Left ventricle myocardium inferior (tissue), 1 donor: ENCODE data around the gene PLXDC2. TPM values are rescaled to one million over a fixed set of nuclear protein-coding genes. Genes with fewer than 3 reads are reported as not detected.

Experiments used
- DNase-seq: peaks from one replicate; pipeline ENCODE4 v3.0.0-alpha.2; 2020
- H3K27ac ChIP-seq: fragments of 200-600 bp; replicated peaks from 2 replicates; pipeline ENCODE4 v1.8.0; 2021
- H3K27me3 ChIP-seq: fragments of 200-600 bp; 2 replicates; pipeline ENCODE4 v1.8.0; 2021; ENCODE audit warnings: low read depth
- H3K36me3 ChIP-seq: fragments of 200-600 bp; 2 replicates; pipeline ENCODE4 v1.8.0; 2021
- H3K4me1 ChIP-seq: fragments of 200-600 bp; 2 replicates; pipeline ENCODE4 v1.8.0; 2021
- H3K4me3 ChIP-seq: fragments of 200-600 bp; 2 replicates; pipeline ENCODE4 v1.8.0; 2021; ENCODE audit warnings: mild to moderate bottlenecking, moderate library complexity
- H3K9me3 ChIP-seq: fragments of 200-600 bp; replicated peaks from 2 replicates; pipeline ENCODE4 v1.8.0; 2021
- intact Hi-C: fragments of 100-400 bp; cut with micrococcal nuclease; formaldehyde crosslinking; loops from one replicate; pipeline ENCODE4 v1.11.0; 2022
- total RNA-seq: library from RNA; stranded (reverse); fragmentation: NEBNext Ultra II Directional; extraction: Animal tissue kit (Norgen Biotek cat#: 25700); gene quantifications from one replicate; pipeline ENCODE4 v1.2.1, GENCODE V29; 2021
- TF ChIP-seq, protein P1 (sequence below): fragments of 200-600 bp; IDR thresholded peaks from 2 replicates; pipeline ENCODE4 v1.8.0; 2021; ENCODE audit warnings: antibody characterized with exemption, mild to moderate bottlenecking, borderline replicate concordance
- donor health status: DM: no; HTN: yes; CAD: no; lungs with severe emphysema.

PLXDC2 gene
- total RNA-seq, 1 donor from 2014 or later: 16.6 TPM

DNA sequence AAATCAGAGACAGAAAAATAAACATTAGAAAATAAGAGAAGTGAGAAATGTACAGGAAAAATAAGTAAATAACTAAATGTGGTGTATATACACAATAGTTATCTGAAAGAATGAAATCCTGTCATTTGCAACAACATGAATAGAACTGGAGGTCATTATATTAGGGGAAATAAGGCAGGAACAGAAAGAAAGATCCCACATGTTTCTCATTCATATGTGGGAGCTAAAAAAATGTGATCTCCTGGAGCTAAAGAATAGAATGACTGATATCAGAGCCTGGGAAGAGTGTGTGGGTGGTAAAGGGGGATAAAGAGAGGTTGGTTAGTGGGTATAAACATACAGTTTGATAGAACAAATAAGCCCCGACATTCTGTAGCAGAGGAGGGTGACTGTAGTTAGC, 27.3 kb downstream of the PLXDC2 start:
- no peak for DNase-seq
- peaks cover 26% of the 10 kb centered on the region for H3K4me1 ChIP-seq
- TF ChIP-seq, protein P1, sequence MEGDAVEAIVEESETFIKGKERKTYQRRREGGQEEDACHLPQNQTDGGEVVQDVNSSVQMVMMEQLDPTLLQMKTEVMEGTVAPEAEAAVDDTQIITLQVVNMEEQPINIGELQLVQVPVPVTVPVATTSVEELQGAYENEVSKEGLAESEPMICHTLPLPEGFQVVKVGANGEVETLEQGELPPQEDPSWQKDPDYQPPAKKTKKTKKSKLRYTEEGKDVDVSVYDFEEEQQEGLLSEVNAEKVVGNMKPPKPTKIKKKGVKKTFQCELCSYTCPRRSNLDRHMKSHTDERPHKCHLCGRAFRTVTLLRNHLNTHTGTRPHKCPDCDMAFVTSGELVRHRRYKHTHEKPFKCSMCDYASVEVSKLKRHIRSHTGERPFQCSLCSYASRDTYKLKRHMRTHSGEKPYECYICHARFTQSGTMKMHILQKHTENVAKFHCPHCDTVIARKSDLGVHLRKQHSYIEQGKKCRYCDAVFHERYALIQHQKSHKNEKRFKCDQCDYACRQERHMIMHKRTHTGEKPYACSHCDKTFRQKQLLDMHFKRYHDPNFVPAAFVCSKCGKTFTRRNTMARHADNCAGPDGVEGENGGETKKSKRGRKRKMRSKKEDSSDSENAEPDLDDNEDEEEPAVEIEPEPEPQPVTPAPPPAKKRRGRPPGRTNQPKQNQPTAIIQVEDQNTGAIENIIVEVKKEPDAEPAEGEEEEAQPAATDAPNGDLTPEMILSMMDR: no peak
- no peak overlapping the region for H3K27ac ChIP-seq
- no peaks in the 10 kb centered on the region for H3K9me3 ChIP-seq
- H3K4me3 ChIP-seq: no peak overlapping the region
- no peaks in the 10 kb centered on the region for H3K27me3 ChIP-seq
- intact Hi-C loops: no loop called here
- no peaks in the 10 kb centered on the region for H3K36me3 ChIP-seq

DNA sequence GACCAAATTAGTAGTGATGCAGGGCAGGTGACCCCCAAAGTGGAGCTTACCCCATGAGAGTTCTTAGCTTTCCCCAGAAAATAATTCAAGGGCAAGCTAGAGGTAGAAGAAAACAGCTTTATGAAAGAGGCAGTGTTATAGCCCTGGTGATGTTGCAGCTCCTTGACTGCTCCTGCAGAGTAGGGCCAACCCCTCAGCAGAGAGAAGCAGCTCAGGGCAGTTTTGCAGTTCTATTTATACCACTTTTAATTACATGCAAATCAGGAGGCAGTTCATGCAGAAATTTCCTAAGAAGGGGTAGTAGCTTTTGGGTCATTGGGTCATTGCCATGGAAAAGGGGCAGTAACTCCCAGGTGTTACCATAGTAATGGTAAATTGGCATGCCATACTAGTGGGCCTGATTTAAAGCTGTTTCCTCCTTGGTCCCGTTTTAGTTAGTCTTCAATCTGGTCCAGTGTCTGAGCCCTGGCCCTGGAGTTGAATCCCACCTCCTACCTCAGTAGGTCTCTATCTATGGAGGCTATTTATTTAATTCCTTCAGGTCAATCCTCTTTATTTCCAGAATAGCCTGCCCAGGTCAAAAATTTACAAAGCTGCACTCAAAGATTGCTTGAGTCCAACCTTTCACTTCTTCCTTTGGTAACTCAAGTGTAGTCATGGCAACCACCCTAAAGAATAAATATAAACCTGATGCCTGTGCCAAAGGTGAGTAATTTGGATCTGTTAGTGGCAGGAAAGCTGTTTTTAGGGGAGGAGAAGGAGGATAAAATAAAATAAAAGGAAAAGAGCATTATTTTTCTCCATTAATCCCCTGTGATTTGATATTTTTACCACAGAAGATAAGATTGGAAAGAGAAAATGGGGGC, 29.5 kb downstream of the PLXDC2 start:
- TF ChIP-seq, protein P1: no peak
- Histone ChIP-seq H3K27me3 (no peaks in the 10 kb centered on the region), H3K9me3 (no peaks in the 10 kb centered on the region), H3K27ac (no peak overlapping the region), H3K36me3 (no peaks in the 10 kb centered on the region), H3K4me1 (peaks cover 13% of the 10 kb centered on the region), H3K4me3 (no peak overlapping the region)
- no peak for DNase-seq
- intact Hi-C loops: no loop called here

DNA sequence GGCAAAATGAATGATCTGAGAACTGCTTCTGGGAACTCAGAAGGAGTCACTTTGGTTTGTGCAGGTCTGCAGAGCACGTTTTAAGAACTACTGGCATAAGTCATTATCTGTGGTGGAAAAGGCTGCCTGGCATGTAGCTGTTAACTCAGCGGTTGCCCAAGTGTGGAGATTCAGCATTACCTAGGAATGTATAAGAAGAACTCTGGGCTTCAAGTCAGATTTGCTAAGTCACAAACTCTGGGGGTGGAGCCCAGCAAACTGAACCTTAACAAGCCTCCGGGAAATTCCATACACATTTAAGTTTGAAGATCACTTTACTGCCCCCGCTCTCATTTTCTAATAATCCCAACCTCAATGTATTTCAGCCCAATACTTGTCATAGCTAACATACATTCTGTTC, 31.1 kb downstream of the PLXDC2 start:
- H3K36me3 ChIP-seq: no peaks in the 10 kb centered on the region
- no peaks in the 10 kb centered on the region for H3K9me3 ChIP-seq
- DNase-seq: no peak
- no peaks in the 10 kb centered on the region for H3K27me3 ChIP-seq
- no peak overlapping the region for H3K27ac ChIP-seq
- intact Hi-C loops: no loop called here
- H3K4me1 ChIP-seq: peaks cover 13% of the 10 kb centered on the region
- H3K4me3 ChIP-seq: no peak overlapping the region
- TF ChIP-seq, protein P1: no peak

DNA sequence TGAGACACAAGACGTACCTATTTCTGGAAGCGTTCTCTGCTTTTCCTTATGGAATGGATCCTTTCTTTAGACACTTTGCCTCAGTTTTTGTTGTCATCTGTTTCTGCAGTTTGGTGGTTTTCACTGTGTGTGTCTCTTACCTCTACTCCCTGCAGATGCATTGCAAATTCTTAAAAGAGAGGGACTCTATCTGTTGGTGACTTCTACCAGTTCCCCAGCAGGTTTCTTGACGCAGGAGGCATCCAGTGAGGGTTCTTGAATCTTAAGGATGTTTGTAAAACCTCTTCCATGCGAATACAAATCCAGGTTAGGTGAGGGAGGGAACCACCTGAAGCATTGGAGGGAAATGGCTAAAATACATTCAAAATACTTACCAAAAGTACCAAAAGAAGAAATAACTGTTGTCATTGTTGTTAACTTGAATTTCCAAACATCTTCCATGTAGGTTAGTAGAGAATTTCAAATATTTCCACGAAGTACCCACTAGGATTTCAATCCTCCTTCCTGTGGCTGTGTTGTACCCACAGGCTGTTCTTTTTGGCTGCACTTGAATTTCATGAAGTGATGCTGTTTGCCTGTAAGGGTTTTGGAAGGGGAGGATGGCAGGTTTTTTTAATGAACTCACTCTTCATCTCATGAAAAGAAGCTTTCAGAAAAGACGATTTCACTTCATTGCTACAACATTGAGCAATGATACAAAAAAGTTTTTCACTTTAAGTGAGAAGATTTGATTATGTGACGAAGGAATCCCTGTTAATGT, 32.2 kb downstream of the PLXDC2 start:
- Histone ChIP-seq H3K36me3 (no peaks in the 10 kb centered on the region), H3K4me1 (peaks cover 11% of the 10 kb centered on the region), H3K9me3 (no peaks in the 10 kb centered on the region), H3K4me3 (no peak overlapping the region), H3K27me3 (no peaks in the 10 kb centered on the region), H3K27ac (no peak overlapping the region)
- DNase-seq: no peak
- TF ChIP-seq, protein P1: no peak
- intact Hi-C loops: no loop called here

DNA sequence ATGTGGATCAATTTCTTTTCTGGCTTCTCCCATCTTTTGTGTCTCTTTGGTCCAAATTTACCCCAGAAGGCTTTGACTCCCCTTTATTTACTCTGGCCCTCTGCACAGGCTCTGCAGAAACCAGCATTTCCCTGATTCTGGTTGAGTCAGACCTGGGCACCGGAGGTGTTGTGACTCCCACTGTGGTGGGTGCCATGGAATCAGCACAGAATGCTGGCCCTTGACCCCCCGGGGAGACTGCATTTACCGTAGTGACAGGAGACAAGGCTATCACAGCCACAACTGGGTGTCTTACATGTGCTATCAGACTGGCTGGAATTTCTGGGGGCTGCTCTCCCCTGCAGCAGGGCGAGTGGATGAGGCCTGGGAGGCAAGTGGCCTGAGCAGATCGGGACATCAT, 37.6 kb downstream of the PLXDC2 start:
- no peaks in the 10 kb centered on the region for H3K27me3 ChIP-seq
- H3K36me3 ChIP-seq: no peaks in the 10 kb centered on the region
- H3K4me3 ChIP-seq: no peak overlapping the region
- H3K4me1 ChIP-seq: peaks cover 10% of the 10 kb centered on the region
- intact Hi-C loops: no loop called here
- TF ChIP-seq, protein P1: no peak
- no peaks in the 10 kb centered on the region for H3K9me3 ChIP-seq
- H3K27ac ChIP-seq: no peak overlapping the region
- no peak for DNase-seq
